OCI-M2 (cell line): ENCODE measurements around the gene HYAL3.

Experiments used
- DNase-seq: peaks from one replicate; lab custom pipeline; 2025; ENCODE audit not compliant: unreplicated experiment; lab: John Stamatoyannopoulos, UW

The HYAL3 gene, protein sequence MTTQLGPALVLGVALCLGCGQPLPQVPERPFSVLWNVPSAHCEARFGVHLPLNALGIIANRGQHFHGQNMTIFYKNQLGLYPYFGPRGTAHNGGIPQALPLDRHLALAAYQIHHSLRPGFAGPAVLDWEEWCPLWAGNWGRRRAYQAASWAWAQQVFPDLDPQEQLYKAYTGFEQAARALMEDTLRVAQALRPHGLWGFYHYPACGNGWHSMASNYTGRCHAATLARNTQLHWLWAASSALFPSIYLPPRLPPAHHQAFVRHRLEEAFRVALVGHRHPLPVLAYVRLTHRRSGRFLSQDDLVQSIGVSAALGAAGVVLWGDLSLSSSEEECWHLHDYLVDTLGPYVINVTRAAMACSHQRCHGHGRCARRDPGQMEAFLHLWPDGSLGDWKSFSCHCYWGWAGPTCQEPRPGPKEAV

DNA sequence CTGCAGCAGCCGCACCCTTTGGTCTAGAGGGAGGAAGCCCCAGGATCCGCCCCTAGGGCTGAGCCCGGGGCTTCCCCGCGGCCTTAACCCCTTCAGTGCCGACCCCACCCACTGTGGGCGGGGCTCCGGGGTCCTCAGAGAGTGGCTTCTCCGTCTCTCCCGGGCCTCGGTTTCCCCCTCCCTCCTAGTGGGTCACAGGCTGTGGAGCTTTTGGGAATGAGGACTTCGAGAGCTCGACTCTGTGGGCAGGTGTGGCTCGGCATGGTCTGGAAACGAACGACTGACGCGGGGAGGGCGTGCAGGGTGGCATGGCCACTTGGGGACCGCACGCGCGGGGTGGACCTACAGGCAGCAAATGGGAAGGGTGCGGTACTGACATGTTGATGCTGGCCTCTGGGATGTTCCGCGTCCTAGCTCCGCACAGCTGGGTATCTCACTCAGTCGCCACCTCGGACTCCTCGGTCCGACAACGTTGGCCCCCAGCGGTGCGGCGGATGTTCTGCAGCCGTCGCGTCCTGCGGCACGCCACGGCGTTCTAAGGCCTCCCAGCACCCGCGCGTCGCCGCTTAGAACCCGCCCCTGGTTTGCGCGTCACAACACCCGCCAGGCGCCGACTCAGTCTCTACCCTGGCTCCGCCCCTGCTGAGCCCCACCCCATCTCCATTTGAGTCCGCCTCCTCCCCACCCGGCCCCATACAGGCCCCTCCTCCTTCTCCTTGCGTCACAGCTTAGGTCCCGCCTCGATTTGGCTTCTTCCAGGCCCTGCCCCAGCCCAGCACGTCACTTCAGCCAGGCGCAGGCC lies at the start of gene HYAL3, which contains the start of gene NAA80:
HYAL3 (minus strand) TSS at position 570 of the 802 bp plus-strand sequence. CDS start 3,803 bp downstream, outside the sequence.
NAA80 (minus strand) TSS at position 570 of the 802 bp plus-strand sequence. CDS start 1,942 bp downstream, outside the sequence.
- DNase-seq: peak; percentile 79

DNA sequence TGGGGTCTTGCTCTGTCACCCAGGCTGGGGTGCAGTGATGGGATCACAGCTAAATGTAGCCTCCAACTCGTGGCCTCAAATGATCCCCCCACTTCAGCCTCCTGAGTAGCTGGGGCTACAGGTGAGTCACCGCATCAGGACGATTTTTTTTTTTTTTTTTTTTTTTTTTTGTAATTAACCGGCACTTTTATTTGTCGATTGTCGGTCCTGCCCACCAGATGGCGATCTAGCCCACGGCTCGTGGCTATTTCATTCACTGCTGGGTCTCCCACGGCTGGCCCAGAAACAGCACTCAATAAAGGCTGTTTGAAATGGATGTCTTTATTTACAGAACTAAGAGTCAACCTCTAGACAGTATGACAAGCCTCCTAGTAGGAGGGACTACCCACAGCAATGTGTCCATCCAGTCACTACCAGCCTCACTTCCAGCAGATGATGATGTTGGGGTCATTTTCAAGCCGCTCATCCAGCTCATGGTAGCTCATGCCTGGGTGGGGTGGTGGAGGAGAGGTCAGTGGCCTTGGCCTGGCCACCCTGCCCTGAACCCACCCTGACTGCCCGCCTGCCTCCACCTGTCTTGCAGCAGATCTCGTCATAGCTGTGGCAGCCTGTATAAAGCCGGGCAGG lies 48.1 kb upstream of the HYAL3 start:
- no peak for DNase-seq

DNA sequence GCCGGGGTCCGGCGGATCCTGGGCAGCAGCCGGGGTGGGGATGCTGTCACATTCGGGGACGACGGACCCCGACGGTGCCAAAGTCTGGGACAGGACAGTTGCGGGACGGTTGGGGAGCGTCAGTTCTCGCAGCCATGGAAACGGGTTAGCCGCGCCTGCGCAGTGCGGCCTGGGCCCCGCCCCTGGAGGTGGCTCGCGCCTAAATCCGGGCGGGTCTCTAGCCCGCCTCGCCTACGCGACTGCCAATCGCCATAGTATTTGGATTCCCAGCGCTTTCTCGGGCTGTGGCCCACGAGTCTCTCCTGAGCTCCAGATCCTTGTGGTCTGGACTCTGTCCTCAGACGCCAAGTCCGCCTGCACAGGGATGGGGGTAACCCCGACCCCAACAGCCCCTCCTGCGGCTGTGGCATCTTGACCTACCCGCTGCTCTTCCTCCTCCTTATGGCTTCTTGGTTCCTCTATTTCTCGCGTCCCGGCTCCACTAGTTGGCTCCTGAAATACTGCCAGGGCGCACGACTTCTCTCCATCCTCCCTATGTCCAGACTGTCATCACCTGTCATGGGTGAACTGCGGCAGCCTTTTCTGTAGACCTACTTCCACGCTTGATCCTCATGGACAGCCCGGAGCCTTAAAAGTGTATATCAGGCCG lies 46.5 kb upstream of the HYAL3 start, which contains the start of gene ZMYND10:
ZMYND10 (minus strand) TSS at position 147 of the 649 bp plus-strand sequence. CDS start 153 bp downstream, outside the sequence.
- DNase-seq: no peak

DNA sequence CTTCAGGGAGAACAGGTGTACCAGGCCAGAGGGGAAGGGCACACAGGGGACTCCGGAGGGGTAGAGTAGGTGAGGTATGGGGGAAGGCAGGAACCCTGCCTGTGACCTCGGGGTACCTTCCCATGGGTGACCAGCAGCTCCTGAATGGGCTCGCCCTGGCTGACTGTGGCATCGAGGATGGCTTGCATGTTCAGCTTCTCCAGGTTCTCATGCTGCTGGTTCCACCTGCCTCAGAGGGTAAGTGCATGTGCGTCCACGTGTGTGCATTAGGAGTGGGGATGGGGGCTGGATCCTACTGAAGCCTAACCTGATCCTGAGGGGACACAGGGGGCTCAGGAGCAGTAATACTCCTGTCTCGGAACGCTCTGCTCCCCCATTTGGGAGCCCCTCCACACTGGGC lies 45.8 kb upstream of the HYAL3 start:
- no peak for DNase-seq

DNA sequence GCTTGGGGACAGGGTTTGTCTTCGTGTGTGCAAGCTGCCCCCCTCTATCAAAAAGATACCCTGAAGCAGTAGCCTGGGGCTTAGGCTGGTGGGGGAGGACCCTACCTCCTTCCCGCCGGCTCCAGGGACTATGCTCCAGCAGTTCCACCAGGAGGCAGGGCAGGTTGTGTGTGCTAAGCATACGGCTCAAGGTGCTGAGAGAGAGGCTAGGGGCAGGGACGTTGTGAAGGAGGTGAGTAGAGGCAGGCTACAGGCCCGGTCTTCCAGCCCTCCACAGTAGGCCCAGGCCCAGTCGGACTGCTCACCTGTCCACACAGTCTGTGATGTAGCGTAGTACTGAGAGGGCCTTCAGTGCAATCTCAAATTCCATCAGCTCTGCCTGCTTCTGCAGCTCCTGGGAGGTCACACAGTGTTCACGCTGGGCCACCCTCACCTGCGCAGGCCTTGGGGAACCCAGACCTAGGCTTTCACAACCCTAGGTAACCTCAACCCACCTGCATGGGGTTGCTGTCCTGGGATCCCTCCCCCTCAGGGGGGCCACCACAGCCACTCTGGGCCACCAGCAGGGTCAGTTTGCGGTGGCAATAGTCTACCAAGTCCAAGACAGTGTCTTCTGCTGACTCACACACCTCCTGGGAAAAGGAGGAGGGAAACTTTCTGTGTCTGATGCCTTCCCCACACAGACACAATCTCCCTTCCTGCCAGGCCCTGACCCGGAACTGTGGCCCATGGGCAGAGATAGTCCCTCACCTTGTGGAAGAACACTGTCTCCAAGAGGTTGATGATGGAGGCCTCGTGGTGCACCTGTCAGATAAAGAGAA lies 43.8 kb upstream of the HYAL3 start:
- DNase-seq: no peak

DNA sequence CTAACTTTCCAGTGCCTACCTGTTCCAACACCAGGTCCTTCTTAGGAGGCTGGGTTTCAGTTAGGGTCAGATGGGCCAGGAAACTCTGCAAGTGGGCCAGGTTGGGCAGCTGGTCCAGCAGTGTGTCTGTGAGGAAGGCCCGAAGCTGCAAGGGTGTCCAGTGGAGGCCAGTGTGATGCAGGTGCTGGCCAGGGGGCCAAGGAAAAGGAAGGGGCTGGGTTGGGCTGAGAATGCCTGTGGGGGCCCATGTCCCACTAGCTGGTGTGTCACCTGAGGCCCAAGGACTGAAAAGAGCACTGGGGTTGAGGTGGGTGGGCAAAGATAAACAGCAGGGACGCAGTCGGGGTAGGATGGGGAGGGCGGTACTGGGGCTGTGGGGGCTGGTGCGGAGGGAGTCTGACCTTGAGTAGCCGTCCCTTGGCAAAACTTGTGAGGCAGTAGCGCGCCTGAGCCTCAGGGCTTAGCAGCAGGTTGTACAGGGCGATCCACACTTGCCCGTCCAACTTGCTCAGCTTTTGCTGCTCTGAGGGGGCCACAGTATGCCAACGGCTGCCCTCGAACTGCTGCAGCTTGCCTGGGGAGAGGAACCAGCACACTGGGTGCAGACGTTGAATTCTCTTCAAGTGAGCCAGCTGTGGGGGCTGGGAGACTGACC lies 42.9 kb upstream of the HYAL3 start:
- no peak for DNase-seq

DNA sequence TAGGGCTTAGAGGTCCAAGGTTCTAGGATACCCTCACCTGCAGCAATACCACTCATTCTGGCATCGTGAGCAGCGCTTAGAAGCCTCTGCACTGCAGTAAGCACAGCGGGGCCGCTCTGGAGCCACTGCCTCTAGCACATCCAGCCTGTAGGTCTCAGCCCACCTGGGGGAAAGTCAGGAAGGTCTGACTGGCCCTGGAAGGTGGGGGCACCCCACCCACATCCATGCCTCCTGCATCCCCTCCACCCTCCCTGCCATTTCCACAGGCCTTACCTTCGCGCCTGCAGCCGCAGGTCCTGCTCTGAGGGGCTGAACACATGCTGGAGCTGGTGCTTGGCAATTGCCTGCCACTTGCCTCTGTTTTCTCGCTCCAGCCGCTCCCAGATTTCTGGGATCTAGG lies 42.3 kb upstream of the HYAL3 start:
- DNase-seq: no peak

DNA sequence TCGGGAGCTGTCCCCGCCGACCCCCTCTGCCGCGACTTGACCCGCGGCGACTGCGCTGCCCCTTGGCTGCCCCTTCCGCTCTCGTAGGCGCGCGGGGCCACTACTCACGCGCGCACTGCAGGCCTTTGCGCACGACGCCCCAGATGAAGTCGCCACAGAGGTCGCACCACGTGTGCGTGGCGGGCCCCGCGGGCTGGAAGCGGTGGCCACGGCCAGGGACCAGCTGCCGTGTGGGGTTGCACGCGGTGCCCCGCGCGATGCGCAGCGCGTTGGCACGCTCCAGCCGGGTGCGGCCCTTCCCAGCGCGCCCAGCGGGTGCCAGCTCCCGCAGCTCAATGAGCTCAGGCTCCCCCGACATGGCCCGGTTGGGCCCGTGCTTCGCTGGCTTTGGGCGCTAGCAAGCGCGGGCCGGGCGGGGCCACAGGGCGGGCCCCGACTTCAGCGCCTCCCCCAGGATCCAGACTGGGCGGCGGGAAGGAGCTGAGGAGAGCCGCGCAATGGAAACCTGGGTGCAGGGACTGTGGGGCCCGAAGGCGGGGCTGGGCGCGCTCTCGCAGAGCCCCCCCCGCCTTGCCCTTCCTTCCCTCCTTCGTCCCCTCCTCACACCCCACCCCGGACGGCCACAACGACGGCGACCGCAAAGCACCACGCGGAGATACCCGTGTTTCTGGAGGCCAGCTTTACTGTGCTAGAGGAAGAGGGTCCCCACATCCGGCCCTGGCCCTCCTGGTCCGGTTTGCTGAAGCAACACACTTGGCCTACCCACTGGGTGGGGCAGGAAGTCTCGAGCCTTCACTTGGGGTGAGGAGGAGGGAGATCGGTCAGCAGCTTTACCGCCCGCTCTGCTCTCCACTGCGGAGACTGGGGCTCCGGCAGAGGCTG lies 41.5 kb upstream of the HYAL3 start, which contains the start of gene RASSF1:
RASSF1 (minus strand) TSS at position 389 of the 882 bp plus-strand sequence; CDS start at position 358, 31 bp downstream.
- DNase-seq: no peak

DNA sequence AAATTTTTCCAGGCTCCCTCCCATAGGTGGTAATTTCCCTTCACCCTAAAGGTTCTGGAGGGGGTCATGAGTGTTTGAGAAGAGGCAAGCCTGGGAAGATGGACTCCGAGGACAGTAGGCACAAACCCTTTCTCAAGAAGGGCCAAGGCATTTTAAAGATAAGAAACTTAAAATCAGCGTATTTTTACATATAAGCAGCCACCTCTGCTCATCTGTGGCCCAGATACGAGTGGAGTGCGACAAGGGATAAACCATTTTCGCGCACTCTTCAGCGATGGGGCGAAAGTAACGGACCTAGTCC lies 40.9 kb upstream of the HYAL3 start:
- no peak for DNase-seq

DNA sequence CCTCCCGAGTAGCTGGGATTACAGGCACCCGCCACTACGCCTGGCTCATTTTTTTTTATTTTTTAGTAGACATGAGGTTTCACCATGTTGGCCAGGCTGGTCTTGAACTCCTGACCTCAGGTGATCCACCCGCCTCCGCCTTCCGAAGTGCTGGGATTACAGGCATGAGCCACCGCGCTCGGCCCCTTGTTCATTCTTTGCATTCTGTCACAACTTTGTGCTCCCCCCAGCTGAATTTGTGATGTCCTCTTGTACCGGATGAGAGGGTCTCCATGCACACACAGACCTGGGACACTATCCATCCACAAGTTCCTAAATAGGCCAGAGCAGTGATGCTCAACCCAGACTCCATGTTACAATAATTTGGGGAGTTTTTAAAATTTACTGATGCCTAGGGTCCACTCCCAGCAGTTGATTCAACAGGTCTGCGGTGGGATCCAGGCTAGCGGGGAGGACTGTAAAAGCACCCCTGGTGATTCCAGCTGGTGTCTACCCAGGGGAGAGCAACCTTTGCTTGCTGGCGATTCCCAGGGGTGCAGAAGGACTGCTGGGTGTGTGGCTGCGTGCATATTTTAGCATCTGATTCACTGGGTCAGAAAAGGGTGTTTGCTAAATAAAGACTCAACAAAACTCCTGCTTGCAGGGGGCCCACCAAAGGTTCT lies 40.4 kb upstream of the HYAL3 start:
- DNase-seq: no peak

DNA sequence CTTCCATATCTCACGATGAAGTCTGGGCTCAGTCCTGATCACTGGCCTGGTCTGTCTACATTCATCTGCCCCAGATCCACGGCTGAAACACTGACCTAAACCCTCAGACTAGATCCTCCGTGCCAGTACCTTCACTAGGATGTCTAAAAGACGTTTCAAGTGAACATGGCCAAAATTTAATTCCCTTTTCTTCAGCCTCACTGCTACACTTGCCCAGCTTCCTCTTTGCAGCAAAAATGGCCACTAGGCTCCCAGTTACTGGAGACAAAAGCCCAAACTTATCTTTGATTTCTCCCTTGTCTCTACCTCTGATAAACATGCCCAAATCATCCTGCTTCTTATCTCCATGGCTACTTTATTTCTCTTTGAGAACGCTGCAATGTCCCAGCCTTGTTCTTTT lies 39.8 kb upstream of the HYAL3 start:
- DNase-seq: no peak

DNA sequence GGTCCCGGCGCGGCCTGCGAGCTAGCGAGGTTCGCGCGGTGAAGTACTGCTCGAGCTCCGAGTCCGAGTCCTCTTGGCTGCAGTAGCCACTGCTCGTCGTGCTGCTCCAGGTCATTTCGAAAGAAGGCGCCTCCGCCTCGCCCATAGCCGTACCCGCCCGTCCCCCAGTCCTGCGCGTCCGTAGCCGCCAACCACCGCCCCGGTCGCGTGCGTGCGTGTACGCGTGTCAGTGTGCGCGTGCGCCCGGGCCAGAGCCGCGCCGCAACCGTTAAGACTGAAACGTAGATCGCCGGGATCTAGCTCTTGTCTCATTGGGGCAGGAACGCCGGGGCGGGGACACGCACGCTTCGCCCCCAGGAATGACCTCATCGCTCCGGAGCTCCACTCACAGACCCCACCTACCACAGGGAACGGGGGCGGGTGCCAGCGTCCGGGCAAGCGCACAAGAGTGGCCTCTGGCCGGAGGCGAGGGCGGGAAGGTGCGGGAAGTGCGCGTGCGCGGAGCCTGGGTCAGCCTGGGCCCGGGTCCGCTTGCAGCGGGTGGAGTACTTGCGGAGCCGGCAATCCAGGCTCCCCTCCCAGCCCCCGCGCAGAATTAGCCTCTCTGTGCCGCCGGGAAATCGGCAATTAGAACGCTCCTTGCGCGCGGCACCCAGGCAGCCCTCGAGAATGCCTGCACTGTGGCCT lies 38.1 kb upstream of the HYAL3 start:
- peak; percentile 63 for DNase-seq

DNA sequence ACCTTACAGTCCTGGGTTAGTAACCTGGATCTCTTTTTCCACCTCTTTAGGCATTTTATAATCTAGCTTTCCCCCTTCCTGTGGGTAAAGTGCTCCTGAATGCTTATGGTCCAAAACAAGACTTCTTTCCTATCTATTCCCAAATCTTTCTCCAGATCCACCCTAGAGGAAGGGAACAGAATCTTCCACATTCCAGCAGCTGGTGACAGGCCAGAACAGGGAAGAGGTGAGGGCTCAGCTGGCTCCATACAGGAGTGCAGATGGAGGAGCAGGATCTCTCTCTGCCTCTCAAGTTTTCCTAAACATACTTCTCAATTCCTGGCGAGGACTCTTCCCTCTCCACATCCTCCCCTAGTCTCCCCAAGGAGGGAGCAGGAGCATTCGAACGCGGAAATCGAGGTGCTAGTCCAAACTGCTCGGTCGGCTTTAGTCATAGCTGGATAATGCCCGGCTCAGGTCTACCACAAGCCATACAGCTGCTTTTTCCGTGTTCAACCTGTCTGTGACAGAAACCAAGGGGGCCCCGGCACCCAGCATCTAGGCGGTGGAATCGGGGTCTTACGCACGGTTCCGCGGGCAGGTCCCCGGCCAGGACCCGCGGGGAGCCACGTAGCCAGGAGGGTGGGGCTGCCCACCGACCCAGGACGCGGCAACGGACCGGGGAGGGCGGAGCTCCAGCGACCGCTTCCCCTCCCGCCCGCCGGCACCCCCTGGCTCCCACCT lies 37.4 kb upstream of the HYAL3 start:
- DNase-seq: no peak

DNA sequence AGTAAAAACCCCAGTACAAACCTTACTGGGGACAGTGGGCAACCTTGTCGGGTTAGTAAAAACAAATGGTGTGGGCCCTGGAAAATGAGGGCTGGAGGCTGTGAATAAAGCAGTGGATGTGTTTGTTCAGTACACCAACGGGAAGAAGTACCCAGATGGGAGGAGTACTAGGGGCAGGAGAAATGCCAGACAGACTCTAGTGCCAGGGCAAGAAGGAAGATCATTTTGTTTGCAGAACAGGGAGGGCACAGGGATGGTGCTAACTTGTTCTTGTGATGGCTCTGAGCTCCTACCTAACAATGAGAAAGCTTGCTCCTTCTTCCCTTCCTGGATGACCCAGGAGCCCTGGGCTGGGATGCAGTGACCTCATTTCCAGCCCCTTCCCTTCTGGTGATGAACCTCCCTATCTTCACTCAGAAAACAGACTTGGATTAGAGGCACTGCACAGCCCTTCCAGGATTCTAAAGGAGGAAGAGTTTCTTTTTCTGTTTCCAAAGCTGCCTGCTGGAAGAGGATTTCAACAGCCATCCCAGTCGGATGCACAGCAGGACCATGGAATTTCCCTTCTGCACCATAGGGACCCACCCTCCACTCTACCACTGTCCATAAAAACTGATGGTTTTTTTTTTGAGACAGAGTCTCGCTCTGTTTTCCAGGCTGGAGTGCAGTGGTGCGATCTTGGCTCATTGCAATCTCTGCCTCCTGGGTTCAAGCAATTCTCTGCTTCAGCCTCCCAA lies 35.3 kb upstream of the HYAL3 start:
- DNase-seq: no peak

DNA sequence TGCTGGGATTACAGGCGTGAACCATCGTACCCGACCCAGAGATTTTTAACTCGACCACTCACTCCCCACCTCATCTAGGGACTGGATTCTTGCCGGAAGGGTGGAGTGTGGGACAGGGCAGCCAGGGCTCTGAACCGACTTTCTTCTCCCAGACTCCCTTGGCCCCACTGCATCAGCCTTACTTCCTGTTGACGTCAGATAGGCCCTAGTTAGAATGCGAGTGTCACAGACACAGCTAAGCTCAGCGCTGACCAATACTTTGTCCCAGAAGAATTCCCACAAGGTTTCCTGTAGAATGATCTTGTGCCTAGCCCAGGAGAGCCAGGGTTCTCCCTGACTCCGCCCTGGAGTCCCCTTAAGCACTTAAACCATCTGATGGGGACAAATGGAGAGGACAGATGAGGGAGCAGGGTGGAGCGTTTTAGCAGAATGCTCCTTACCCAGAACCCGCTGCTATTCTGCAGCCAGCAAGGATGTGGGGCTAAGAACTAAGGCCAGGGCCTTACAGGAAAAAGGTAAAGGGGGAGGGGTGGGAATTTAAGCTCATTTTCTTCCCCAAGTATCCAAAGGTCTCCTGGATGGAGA lies 34.6 kb upstream of the HYAL3 start:
- no peak for DNase-seq

DNA sequence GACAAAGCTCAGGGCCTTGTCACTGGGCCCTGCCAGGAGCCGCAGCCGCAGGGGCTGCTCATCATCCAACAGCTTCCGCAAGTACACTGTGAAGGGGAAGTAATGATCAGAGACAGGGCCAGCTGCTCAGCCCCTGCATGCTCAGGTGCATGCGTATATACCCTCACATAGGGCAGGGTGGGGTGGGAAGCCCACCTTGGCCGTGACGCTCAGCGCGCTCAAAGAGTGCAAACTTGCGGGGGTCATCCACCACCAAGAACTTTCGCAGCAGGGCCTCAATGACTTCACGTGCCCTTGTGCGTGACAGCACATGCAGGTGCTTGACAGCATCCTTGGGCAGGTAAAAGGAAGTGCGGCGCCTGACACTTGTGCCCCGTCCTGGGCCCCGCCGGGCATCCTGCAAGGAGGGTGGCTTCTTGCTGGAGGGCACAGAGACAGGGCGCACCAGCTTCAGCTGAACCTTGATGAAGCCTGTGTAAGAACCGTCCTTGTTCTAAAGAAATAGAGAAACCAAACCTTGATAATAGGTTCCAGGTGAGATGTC lies 32.2 kb upstream of the HYAL3 start:
- no peak for DNase-seq
